OCI-LY1 (cell line): ENCODE measurements around the gene GLG1.

Experiments
- H2AFZ ChIP-seq: fragments of 200-600 bp; sonication (generic), shearing (Covaris generic); 2 replicates; pipeline ENCODE4 v1.6.0; 2014; ENCODE audit warnings: antibody characterized with exemption, mild to moderate bottlenecking, low read length
- H3F3A ChIP-seq: fragments of 200-600 bp; sonication (generic), shearing (Covaris generic); 2 replicates; pipeline ENCODE4 v1.6.0; 2014; ENCODE audit warnings: mild to moderate bottlenecking, antibody characterized with exemption, low read length, moderate library complexity; ENCODE audit not compliant: insufficient read depth
- H3K27ac ChIP-seq: fragments of 200-600 bp; sonication (generic); 2 replicates; pipeline ENCODE4 v1.5.1; 2014; ENCODE audit warnings: low read length, mixed run types, mild to moderate bottlenecking, low read depth; ENCODE audit not compliant: poor library complexity, severe bottlenecking
- H3K27me3 ChIP-seq: fragments of 200-600 bp; sonication (generic); 2 replicates; pipeline ENCODE4 v1.6.0; 2014; ENCODE audit warnings: antibody characterized with exemption, mild to moderate bottlenecking, low read length, moderate library complexity; ENCODE audit not compliant: insufficient read depth
- H3K36me3 ChIP-seq: fragments of 200-600 bp; sonication (generic); 2 replicates; pipeline ENCODE4 v1.6.1; 2014; ENCODE audit warnings: mild to moderate bottlenecking, antibody characterized with exemption, low read length, moderate library complexity, mixed read lengths; ENCODE audit not compliant: insufficient read depth
- H3K4me1 ChIP-seq: fragments of 200-600 bp; sonication (generic); 2 replicates; pipeline ENCODE4 v1.5.1; 2014; ENCODE audit warnings: mild to moderate bottlenecking, low read length, moderate library complexity; ENCODE audit not compliant: insufficient read depth, severe bottlenecking
- H3K4me2 ChIP-seq: fragments of 200-600 bp; sonication (generic), shearing (Covaris generic); 2 replicates; pipeline ENCODE4 v1.6.1; 2014; ENCODE audit warnings: low read length
- H3K4me3 ChIP-seq: fragments of 200-600 bp; sonication (generic); 2 replicates; pipeline ENCODE4 v1.5.1; 2014; ENCODE audit warnings: low read length, low read depth, mild to moderate bottlenecking, mixed read lengths; ENCODE audit not compliant: poor library complexity, severe bottlenecking
- H3K79me2 ChIP-seq: fragments of 200-600 bp; shearing (Covaris generic); 2 replicates; pipeline ENCODE4 v1.6.1; 2016; ENCODE audit warnings: mixed run types, low read length, mixed read lengths; ENCODE audit not compliant: insufficient read depth
- H3K9ac ChIP-seq: fragments of 200-600 bp; sonication (generic), shearing (Covaris generic); 2 replicates; pipeline ENCODE4 v1.6.1; 2014; ENCODE audit warnings: mild to moderate bottlenecking, low read length, mixed read lengths
- H3K9me2 ChIP-seq: fragments of 200-600 bp; sonication (generic), shearing (Covaris generic); 2 replicates; pipeline ENCODE4 v1.6.1; 2014; ENCODE audit warnings: low read depth, mild to moderate bottlenecking, low read length, mixed read lengths
- H3K9me3 ChIP-seq: fragments of 200-600 bp; shearing (Covaris generic); 2 replicates; pipeline ENCODE4 v1.6.1; 2014; ENCODE audit warnings: low read length, mixed read lengths
- H4K20me1 ChIP-seq: fragments of 200-600 bp; sonication (generic), shearing (Covaris generic); 2 replicates; pipeline ENCODE4 v1.6.0; 2016; ENCODE audit warnings: mild to moderate bottlenecking, low read length; ENCODE audit not compliant: insufficient read depth
- CTCF ChIP-seq: fragments of 200-600 bp; sonication (generic), shearing (Covaris generic); IDR thresholded peaks from 2 replicates; pipeline ENCODE4 v1.5.1; 2017; ENCODE audit warnings: mild to moderate bottlenecking, antibody characterized with exemption, low read length, moderate library complexity, mixed read lengths
- EZH2 ChIP-seq: fragments of 200-600 bp; sonication (generic), shearing (Covaris generic); IDR thresholded peaks from 2 replicates; pipeline ENCODE4 v1.8.0; 2017; ENCODE audit warnings: borderline replicate concordance, mixed run types, mild to moderate bottlenecking, antibody characterized with exemption, low read length, moderate library complexity, mixed read lengths

Gene GLG1

GRCh38 chr16:74603848-74604247 lies 3.1 kb downstream of the GLG1 start:
- no peak overlapping the region for H3K4me3 ChIP-seq
- H2AFZ ChIP-seq, result no peak overlapping the region
- H3K9ac ChIP-seq, result no peak overlapping the region
- H3K4me2 ChIP-seq, result peak overlapping the region; percentile 75; the same call in 1 of the 2 replicates
- no peaks in the 10 kb centered on the region for H3K27me3 ChIP-seq
- no peak overlapping the region for H3K27ac ChIP-seq
- TF ChIP-seq EZH2 (no peak), CTCF (no peak)
- H4K20me1 ChIP-seq, result no peaks in the 10 kb centered on the region
- H3K36me3 ChIP-seq, result peaks cover 3% of the 10 kb centered on the region; the same call in 1 of the 2 replicates
- 0 out of 2 replicates have a peak, but pooled peaks cover 4% of the 10 kb centered on the region for H3F3A ChIP-seq
- H3K9me2 ChIP-seq, result no peaks in the 10 kb centered on the region
- peaks cover 43% of the 10 kb centered on the region for H3K4me1 ChIP-seq
- H3K79me2 ChIP-seq, result peaks cover 66% of the 10 kb centered on the region
- H3K9me3 ChIP-seq, result no peaks in the 10 kb centered on the region

DNA sequence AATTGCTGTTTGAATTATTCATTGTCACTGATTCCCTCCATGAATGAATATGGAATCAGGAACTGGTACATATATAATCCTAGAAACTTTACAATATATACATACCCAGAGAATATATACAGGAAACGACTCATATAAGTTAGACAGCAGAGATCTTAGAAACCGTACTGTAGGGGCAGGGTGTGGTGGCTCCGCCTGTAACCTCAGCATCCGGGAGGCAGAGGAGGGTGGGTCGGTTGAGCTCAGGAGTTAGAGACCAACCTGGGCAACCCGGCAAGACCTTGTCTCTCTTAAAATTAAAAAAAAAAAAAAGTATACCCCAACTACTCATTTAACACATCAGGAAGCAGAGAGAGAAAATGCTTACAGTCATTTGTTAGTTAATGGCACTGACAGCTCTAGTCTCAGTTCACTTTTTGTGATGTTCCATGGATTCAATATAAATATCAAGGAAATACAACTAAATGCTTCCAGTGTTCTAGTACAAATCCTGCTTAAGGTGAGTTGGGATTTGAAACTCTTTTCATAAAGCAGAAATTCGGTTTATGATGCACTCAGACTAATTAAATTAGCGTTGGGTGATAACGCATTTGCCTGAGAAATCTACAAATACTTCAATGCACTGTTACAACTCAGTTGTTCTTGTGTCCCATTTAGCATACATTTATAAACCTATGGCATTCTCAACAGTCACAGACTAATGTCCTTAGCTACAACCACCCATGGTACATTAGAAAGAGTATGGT lies 5.6 kb downstream of the GLG1 start:
- Histone ChIP-seq H3K4me3 (no peak overlapping the region), H3K9me2 (no peaks in the 10 kb centered on the region), H4K20me1 (no peaks in the 10 kb centered on the region), H3K4me1 (peaks cover 38% of the 10 kb centered on the region), H3K4me2 (peak overlapping the region; percentile 23; the same call in 1 of the 2 replicates), H3K79me2 (peaks cover 79% of the 10 kb centered on the region), H3K9me3 (no peaks in the 10 kb centered on the region), H3K9ac (no peak overlapping the region), H2AFZ (no peak overlapping the region), H3K27ac (no peak overlapping the region), H3K36me3 (peaks cover 11% of the 10 kb centered on the region), H3K27me3 (no peaks in the 10 kb centered on the region), H3F3A (0 out of 2 replicates have a peak, but pooled peaks cover 4% of the 10 kb centered on the region)
- TF ChIP-seq CTCF (no peak), EZH2 (no peak)

DNA sequence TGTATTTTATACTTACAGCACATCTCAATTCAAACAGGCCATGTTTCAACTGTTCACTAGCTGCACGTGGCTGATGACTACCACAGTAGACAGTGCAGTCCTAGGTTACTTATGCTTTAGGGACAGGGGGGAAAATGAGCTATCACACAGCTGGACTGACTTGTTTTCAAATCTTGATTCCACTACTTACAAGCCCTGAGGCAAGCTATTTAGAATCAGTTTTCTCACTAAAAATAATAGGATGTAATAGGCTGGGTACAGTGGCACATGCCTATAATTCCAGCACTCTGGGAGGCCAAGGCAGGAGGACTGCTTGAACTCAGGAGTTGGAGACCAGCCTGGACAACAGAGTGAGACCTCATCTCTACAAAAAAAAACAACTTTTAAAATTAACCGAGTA lies 10.3 kb downstream of the GLG1 start:
- no peak overlapping the region for H2AFZ ChIP-seq
- peaks cover 12% of the 10 kb centered on the region for H3K36me3 ChIP-seq
- peaks cover 10% of the 10 kb centered on the region for H3K4me1 ChIP-seq
- no peak overlapping the region for H3K4me3 ChIP-seq
- no peaks in the 10 kb centered on the region for H4K20me1 ChIP-seq
- H3K9me3 ChIP-seq, result no peaks in the 10 kb centered on the region
- H3K27me3 ChIP-seq, result no peaks in the 10 kb centered on the region
- H3K9ac ChIP-seq, result no peak overlapping the region
- no peak for TF ChIP-seq CTCF
- TF ChIP-seq EZH2, result no peak
- H3K4me2 ChIP-seq, result no peak overlapping the region
- peaks cover 56% of the 10 kb centered on the region for H3K79me2 ChIP-seq
- no peak overlapping the region for H3K27ac ChIP-seq
- 0 out of 2 replicates have a peak, but pooled peaks cover under 1% of the 10 kb centered on the region for H3F3A ChIP-seq
- H3K9me2 ChIP-seq, result no peaks in the 10 kb centered on the region
